Stimulated activated CD8-positive, alpha-beta memory T cell treated with anti-CD3 and anti-CD28 coated beads, Interleukin-7, amount 100 ng/mL, for 24 hours (primary cell): ENCODE measurements around the gene TSPAN33.
"Not testable (repeated sequence)": the region's sequence is repeated elsewhere in the genome, so short reads cannot be mapped to it uniquely, and the experiment has no call there.

Experiments used
- DNase-seq: peaks from one replicate; pipeline ENCODE4 v3.0.0-alpha.2; 2020; ENCODE audit warnings: low read depth

Gene TSPAN33

DNA sequence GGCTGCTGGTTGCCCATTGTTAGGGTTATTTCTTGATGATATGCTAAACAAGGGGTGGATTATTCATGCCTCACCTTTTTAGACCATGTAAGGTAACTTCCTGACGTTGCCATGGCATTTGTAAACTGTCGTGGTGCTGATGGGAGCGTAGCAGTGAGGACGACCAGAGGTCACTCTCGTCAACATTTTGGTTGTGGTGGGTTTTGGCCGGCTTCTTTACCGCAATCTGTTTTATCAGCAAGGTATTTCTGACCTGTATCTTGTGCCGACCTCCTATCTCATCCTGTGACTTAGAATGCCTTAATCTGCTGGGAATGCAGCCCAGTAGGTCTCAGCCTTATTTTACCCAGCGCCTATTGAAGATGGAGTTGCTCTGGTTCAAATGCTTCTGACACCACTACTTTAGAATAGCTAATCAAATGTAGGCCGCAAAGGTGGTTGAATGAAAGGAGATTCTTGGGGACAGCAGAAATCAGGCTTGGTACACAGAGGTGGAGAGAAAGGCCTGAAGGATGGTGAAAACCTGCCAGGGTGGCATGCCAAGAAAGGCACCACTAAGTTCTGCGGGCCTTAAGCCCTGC, 26.0 kb downstream of the TSPAN33 start:
- no peak for DNase-seq

DNA sequence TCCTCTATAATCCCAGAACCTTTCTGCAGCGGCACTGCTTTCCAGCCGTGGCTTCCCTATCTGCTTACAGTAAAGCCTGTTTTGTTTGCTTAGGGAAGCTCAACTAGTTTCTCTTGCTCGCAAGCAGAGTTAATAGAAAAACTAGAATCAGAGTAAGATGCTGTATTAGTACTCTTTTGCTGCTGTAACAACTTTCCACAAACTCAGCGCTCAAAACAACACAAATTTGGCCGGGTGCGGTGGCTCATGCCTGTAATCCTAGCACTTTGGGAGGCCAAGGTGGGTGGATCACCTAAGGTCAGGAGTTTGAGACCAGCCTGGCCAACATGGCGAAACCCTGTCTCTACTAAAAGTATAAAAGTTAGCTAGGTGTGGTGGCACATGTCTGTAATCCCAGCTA, 29.4 kb downstream of the TSPAN33 start:
- DNase-seq, result not testable (repeated sequence)

DNA sequence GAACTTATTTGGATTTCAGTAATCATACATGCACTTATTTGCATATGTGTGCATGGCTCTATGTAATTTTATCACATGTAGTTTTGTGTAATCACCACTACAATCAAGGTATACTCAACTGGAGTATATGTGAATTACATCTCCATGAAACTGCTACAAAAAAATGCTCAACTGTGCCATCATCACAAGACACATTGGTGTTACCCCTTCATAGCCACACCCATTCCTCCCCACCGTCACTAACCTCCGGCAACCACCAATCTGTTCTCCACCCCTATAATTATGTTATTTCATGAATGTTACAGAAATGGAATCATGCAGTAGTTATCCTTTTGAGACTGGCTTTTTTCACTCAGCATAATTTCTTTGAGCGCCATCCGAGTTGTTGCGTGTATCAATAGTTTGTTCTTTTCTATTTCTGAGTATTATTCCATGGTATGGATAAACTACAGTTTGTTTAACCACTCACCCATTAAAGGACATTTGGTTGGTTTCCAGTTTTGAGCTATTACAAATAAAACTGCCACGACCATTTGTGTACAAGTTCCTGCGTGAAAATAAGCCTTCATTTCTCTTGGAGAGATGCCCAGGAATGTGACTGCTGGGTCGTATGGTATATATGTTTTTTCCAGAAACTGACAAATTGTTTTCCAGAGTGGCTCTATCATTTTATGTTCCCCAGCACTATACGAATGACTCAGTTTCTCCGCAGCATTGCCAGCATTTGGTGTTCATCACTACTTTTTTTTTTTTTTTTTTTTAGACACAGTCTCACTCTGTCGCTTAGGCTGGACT, 32.6 kb downstream of the TSPAN33 start:
- DNase-seq, result no peak

DNA sequence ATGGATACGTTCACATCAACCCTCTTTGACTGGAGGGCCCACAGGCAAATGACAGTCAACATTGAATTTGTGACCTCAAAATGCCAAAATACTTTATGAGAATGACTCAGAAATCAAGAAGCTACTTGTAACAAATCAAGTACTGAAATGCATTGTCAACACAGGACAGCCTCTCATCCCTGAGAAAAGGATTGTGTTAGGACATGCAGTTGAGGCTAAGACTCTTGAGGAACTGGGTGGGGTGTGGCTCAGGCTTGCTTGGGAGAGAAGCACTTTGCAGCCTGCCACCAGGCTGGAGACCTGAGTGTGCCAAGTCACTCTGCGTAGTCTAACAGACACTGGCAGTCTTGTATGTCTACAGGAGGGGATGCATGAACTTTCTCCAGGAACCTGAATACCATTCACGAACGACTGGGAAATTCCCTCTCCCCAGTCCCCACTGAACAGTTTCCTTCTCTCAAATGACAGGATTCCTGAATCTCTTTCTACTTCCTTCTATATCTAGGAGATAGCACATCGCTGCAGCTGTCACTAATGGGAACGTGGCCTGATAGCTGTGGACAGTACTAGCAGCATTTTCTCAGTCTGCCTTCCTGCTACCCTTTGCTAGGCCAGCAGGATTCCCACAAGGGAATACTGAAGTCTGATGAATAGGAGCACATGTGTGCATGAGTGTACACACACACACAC, 40.6 kb downstream of the TSPAN33 start:
- no peak for DNase-seq

DNA sequence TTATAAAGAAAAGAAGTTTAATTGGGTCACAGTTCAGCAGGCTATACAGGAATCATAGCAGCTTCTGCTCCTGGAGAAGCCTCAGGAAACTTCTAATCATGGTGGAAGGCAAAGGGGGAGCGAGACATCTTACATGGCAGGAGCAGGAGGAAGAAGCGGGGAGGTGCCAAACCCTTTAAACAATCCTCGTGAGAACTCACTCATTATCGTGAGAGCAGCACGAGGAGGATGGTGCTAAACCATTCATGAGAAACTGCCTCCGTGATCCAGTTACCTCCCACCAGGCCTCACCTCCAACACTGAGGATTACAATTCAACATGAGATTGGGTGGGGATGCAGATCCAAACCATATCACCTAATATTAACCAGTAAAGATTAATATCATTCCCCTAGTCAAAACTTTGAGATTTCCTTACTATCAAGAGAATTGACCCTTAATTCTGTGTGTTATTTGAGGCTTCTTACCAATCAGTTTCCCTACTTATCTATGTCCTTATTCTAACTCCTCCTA, 42.3 kb downstream of the TSPAN33 start:
- no peak for DNase-seq

DNA sequence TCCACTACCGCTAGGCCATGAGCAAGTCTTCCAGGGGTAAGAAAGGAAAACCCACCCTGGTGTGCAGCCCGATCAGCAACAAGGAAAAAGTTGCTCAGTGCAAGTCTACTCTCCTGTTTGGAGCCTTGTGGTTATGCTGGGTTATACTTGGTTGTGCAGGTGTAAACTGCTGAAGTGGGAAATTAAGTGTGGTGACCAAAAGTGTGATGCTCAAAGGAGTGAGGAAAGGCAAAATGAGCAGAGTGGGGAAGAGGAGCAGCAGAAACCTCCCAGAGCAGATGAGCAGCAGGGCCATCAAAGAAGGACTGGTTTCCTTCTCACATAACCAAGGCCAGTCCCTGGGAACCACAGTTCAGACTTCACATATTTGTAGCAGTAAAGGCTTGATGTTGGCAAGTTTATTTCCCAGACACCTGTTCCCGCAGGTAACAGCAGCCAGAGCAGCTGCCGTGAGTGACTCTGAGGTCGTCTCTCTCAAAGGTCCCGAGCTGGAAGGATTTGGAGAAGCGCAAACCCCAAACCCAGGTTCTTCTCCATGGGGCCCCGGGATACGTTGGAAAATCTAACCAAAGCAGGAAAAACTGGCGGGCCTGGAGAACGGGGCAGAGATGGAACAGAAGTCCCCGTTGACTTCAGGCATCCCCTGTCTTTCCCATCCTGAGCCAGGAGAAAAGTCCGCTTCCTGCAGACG, 43.3 kb downstream of the TSPAN33 start:
- DNase-seq, result no peak

DNA sequence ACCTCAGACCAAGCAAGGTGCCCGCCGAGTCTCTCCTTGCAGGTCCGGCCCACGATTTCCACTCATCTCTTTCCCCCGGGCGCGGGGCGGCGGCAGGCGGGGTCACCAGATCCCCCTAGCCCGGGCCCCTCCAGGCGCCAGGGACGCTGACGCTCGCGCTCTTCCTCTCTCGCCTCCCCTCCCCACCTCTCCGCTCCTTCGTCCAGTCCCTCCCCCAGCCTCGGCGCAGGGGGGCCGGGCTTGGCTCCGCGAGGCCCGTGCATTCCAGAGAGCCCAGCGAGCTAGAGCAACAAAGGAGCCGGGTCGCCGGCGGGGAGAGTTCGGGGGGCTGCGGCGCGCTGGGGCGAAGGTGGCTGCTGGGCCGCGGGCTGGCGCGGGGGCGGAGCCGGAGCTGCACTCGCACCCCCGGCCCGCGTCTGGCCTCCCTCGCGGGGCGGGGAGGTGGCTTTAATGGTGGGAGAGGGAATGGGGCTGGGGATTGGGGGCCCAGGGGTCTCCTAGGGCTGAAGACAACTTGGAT, 43.9 kb downstream of the TSPAN33 start, which contains the start of gene SMO:
TSS of gene SMO (plus strand) at position 262 of the 520 bp plus-strand sequence. CDS start 519 bp downstream, outside the sequence.
- DNase-seq, result no peak

DNA sequence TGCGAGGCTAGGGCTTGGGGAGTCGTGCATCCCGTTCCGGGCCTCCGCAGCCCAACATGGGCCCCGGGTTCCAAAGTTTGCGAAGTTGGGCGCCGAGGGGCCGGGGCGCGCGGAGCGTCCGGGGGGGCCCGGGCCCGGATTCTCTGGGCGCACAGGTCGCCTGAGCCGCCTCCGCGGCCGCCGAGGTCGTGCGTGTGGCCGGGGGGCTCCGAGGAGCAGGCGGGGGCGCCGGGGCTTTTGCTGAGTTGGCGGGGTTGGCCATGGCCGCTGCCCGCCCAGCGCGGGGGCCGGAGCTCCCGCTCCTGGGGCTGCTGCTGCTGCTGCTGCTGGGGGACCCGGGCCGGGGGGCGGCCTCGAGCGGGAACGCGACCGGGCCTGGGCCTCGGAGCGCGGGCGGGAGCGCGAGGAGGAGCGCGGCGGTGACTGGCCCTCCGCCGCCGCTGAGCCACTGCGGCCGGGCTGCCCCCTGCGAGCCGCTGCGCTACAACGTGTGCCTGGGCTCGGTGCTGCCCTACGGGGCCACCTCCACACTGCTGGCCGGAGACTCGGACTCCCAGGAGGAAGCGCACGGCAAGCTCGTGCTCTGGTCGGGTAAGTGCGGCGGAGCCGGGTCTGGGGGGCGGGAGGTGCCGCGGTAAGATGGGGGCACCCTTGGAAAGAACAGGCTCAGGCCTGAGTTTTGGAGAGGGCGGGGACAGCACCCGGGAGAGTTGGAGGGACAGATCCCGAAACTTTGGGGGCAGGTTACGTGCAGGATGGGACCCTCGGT, 44.6 kb downstream of the TSPAN33 start:
- DNase-seq, result no peak

DNA sequence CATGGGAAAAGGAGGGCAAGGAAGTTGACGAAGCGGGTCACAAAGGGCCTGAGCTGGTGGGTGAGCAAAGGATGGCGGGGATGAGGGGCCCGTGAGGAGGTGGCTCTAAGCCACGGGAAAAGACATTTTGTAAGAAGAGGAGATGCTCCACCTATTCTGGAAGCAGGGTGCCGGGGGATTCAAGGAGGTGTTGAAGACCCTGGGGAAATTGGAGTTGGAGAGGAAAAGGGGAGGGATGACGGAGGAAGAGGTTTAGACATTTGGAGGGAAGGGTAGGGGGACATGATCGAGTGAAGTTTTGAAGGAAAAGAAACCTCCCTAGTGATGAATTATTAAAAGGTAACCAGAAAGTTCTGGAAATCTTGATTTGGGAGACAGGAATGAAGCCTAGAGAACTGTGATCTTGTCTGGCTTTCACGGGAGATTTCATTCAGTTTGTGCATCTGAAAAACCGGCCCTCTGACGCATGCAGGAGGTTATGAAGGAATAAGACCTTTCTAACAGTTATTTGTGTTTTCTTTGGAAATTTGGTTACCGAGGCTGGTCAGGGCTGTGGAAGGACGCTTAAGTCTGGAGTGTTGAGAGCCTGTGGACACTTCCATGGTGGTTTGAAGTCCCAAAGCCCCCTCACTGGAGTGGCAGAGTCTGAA, 45.3 kb downstream of the TSPAN33 start:
- no peak for DNase-seq

DNA sequence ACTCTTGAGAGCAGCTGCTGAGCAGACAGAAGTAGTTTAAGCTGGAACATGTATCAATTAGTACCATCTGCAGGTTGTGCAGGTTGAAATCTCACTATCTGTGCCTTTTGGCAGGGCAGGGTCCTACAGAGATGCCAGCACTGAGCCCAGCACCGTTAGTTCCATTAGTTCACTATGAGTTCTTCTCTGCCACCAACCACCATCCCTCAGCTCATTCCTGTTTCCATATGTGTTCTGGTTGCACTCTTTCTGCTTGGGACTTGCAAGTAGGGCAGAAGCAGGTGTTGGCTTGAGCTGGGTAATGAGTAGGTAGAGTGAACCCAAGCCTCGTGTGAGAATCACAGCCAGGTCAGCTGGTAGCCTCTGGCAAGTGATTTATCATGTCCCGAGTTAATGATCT, 46.8 kb downstream of the TSPAN33 start:
- no peak for DNase-seq

DNA sequence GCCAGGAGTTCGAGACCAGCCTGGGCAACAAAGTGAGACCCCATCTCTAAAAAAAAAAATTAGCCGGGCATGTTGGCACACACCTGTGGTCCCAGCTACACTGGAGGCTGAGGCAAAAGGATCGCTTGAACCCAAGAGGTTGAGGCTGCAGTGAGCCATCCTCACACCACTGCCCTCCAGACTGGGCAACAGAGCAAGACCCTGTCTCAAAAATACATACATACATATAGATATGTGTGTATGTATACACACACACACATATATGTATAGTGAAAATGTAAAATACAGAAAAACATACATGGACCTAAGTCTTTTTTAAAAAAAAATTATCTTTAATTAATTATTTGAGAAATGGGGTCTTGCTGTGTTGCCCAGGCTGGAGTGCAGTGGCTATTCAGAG, 49.4 kb downstream of the TSPAN33 start:
- no peak for DNase-seq

DNA sequence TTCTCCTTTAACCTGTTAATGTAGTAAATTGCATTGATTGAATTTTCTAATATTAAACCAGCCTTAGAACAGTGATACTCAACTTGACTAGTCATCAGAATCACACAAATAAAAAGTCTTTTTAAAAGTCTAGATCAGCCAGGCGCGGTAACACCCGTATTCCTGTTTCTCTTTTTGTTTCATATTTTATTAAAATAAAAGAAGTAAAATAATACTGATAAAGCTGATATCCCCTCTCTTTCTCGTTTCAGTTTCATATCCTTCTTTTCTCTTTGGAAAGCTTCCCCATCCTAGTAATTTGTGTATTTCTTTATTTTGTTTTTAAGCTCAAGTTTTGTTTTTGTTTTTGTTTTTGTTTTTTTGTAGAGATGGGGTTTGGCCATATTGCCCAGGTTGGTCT, 53.3 kb downstream of the TSPAN33 start:
- DNase-seq, result no peak

DNA sequence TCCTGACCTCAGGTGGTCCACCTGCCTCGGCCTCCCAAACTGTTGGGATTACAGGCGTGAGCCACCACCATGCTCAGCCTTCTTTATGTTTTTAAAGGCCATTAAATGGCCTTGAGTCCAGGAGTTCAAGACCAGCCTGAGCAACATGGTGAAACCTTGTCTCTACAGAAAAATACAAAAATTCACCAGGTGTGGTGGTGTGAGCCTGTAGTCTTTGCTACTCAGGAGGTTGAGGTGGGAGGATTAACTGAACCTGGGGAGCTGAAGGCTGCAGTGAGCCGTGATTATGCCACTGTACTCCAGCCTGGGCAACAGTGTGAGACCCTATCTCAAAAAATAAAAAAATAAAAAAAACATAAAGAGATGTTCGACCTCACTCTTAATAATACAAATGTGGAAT, 54.9 kb downstream of the TSPAN33 start:
- DNase-seq, result no peak

DNA sequence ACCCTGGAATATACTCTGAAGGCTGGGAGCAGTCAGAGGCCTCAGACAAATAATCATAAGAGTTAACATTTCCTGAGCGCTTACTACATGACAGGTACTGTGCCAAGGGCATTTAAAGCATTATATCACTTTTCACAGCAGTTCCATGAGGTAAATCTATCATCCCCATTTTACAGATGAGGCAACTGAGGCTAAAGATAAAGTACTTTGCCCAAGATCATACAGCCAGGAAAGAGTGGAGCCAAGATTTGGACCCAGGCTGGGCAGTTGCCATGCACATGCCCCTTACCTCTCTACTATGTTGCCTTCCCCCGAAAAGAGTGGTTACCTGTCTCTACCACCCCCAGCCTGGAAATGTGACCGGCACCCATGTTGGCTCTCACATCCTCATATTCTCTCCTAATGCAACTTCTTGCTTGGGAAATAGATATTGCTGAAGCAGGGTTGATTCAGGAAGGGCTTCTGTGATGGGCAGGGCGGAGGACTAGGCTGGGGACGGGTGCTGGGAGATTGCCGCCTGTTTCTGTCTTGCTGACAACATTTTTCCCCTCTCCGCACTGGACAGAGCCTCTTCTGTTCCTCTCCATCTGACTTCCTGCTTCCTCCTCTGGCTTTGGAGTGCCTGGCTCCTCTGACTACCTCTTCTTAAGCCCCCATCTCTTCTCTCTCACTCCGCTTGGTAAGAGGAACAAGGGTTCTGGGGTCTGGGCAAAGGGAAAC, 57.7 kb downstream of the TSPAN33 start:
- no peak for DNase-seq

DNA sequence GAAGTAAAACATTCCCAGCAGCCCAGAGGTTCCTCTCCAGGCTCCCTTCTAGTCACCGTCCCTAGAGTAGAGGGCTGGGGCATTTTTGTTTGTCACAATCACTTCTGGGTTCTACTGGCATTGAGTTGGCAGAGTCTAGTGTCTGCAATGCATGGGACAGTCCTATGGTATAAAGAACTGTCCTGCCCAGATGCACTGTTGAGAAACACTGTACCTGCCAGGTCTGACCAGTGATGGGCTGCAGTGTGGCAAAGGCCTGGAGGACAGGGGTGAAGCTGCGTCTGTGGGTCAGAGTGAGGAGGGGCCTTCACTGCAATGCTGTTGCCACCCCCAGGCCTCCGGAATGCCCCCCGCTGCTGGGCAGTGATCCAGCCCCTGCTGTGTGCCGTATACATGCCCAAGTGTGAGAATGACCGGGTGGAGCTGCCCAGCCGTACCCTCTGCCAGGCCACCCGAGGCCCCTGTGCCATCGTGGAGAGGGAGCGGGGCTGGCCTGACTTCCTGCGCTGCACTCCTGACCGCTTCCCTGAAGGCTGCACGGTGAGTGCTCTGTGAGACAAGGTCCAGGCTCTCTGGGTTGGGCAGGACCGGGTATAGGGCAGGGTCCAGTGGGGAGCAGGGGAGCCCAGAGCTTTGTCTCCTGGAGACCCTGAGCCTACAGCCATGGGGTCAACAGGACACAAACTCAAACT, 58.7 kb downstream of the TSPAN33 start:
- DNase-seq, result no peak

DNA sequence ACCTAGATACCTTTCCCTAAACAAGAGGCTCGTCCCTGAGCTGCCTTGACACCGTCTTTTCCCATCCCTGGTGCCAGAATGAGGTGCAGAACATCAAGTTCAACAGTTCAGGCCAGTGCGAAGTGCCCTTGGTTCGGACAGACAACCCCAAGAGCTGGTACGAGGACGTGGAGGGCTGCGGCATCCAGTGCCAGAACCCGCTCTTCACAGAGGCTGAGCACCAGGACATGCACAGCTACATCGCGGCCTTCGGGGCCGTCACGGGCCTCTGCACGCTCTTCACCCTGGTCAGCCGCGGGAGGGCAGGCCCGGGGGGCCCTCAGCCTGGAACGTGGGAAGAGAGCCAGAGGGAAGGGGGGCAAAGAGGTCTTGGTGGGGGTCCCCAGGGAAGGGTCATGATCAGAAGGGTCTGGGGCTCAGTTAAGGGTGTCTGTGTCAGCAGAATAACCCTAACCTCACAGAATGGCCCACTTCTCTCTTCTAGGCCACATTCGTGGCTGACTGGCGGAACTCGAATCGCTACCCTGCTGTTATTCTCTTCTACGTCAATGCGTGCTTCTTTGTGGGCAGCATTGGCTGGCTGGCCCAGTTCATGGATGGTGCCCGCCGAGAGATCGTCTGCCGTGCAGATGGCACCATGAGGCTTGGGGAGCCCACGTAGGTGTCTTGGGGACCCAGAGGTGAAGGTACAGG, 60.8 kb downstream of the TSPAN33 start:
- no peak for DNase-seq

DNA sequence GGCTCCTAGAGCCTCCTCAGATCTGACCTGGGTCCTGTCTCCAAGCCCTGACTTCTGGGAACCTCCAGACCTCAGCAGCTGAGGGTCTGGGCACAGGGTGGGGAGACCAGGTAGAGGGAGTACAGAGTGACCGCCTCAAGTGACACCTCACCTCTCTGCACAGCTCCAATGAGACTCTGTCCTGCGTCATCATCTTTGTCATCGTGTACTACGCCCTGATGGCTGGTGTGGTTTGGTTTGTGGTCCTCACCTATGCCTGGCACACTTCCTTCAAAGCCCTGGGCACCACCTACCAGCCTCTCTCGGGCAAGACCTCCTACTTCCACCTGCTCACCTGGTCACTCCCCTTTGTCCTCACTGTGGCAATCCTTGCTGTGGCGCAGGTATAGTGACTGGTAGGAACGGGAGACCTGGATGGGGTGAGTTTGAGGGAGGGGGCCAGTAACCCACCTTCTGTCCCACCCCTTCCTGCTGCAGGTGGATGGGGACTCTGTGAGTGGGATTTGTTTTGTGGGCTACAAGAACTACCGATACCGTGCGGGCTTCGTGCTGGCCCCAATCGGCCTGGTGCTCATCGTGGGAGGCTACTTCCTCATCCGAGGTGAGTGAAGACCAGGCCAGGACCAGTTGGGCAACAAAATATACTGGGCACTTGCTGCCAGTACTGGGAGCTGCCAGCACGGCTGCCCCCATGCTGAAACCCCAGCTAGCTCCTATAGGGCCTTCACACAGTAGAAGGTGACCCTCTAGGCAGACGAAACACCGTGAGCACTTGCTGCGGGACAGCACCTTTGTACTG, 61.7 kb downstream of the TSPAN33 start:
- DNase-seq, result no peak

DNA sequence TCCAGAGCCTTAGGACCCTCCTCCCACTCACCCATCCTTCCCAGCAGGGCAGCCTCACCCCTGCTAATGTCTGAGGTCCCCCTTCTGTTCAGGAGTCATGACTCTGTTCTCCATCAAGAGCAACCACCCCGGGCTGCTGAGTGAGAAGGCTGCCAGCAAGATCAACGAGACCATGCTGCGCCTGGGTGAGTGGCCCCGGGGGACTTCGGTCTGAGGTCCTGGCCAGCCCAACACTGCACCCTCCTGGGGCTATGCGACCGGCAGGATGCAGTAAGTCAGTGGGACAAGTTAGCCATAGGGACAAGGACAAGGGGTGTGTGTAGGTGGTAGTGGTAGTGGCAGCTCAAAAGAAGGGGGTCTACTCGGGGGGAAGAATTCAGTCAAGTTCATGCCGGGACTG, 64.2 kb downstream of the TSPAN33 start:
- DNase-seq, result no peak
